ENCODE results near the gene FAM13C.

Gene FAM13C

DNA sequence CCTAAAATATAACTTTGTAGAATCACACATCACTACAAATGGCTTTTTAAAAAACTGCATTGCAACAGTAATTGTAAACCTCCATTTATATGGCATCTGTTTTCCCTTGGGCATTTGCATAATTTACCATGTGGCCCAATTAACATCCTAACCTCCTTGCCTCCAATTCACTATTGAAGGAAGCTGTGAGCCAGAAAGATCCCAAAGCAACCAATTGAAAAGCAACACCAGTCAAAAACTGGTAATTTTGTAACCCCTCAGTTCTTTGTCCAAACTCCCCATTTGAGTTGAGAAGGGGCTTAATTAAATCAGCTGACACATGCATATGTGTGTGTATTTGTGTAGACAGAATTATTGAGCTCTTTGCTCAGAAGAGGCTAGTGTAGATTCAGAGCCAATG lies 90.3 kb downstream of the FAM13C start:
- no peaks in the 10 kb centered on the region for H3F3A ChIP-seq (ENCODE audit: control insufficient read depth, insufficient read depth)
- H3K4me1 ChIP-seq (ENCODE audit: control insufficient read depth, low read length), result no peaks in the 10 kb centered on the region
- no peak overlapping the region for H3K4me3 ChIP-seq (ENCODE audit: low read length)
- no peak overlapping the region for H3K4me2 ChIP-seq (ENCODE audit: low read length)
- no peaks in the 10 kb centered on the region for H3K9me2 ChIP-seq (replicated peaks; ENCODE audit: control insufficient read depth, low read length)
- TF ChIP-seq EZH2phosphoT487 (IDR thresholded peaks at IDR 0.05; ENCODE audit: borderline replicate concordance, low read length), result no peak
- TF ChIP-seq, protein P1, sequence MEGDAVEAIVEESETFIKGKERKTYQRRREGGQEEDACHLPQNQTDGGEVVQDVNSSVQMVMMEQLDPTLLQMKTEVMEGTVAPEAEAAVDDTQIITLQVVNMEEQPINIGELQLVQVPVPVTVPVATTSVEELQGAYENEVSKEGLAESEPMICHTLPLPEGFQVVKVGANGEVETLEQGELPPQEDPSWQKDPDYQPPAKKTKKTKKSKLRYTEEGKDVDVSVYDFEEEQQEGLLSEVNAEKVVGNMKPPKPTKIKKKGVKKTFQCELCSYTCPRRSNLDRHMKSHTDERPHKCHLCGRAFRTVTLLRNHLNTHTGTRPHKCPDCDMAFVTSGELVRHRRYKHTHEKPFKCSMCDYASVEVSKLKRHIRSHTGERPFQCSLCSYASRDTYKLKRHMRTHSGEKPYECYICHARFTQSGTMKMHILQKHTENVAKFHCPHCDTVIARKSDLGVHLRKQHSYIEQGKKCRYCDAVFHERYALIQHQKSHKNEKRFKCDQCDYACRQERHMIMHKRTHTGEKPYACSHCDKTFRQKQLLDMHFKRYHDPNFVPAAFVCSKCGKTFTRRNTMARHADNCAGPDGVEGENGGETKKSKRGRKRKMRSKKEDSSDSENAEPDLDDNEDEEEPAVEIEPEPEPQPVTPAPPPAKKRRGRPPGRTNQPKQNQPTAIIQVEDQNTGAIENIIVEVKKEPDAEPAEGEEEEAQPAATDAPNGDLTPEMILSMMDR (IDR thresholded peaks at IDR 0.05; ENCODE audit: low read depth, low read length, poor library complexity, severe bottlenecking), result no peak
- no peaks in the 10 kb centered on the region for H3K36me3 ChIP-seq (ENCODE audit: control insufficient read depth, low read length)
- H3K79me2 ChIP-seq (ENCODE audit: control insufficient read depth, low read length), result no peaks in the 10 kb centered on the region
- no peak overlapping the region for H3K27ac ChIP-seq (ENCODE audit: low read depth, low read length)
- H4K20me1 ChIP-seq (ENCODE audit: control insufficient read depth, insufficient read depth, low read depth, low read length), result no peaks in the 10 kb centered on the region
- no peaks in the 10 kb centered on the region for H3K9me3 ChIP-seq (ENCODE audit: control insufficient read depth, insufficient read depth, low read length)
- H3K27me3 ChIP-seq (ENCODE audit: control insufficient read depth, low read length), result peaks cover 7% of the 10 kb centered on the region

DNA sequence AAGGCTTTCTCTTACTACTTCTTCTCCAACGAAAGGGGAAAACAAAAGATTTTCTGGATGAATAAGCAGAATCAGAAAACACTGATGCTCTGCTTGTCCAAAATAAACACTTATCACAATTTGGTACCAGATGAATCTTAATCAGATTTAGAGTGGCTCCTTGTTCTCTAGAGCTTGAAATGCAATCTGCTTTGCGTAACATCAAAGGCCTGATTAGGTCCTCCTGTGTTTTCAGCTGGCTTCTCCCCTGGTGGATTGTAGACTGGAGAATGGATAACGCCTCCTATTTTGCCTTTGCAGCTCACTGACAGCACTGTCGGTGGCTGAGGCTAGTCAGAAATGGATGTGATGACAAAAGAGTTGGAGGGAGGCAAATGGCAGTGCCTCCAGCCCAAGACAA lies 91.2 kb downstream of the FAM13C start:
- Histone ChIP-seq H4K20me1 (ENCODE audit: control insufficient read depth, insufficient read depth, low read depth, low read length) (no peaks in the 10 kb centered on the region), H3K4me2 (ENCODE audit: low read length) (no peak overlapping the region), H3K27me3 (ENCODE audit: control insufficient read depth, low read length) (peaks cover 7% of the 10 kb centered on the region), H3K9me2 (replicated peaks; ENCODE audit: control insufficient read depth, low read length) (no peaks in the 10 kb centered on the region), H3K9me3 (ENCODE audit: control insufficient read depth, insufficient read depth, low read length) (no peaks in the 10 kb centered on the region), H3F3A (ENCODE audit: control insufficient read depth, insufficient read depth) (no peaks in the 10 kb centered on the region), H3K4me1 (ENCODE audit: control insufficient read depth, low read length) (no peaks in the 10 kb centered on the region), H3K27ac (ENCODE audit: low read depth, low read length) (no peak overlapping the region), H3K79me2 (ENCODE audit: control insufficient read depth, low read length) (no peaks in the 10 kb centered on the region), H3K36me3 (ENCODE audit: control insufficient read depth, low read length) (no peaks in the 10 kb centered on the region), H3K4me3 (ENCODE audit: low read length) (no peak overlapping the region)
- no peak for TF ChIP-seq EZH2phosphoT487 (IDR thresholded peaks at IDR 0.05; ENCODE audit: borderline replicate concordance, low read length)
- TF ChIP-seq, protein P1 (IDR thresholded peaks at IDR 0.05; ENCODE audit: low read depth, low read length, poor library complexity, severe bottlenecking), result no peak

DNA sequence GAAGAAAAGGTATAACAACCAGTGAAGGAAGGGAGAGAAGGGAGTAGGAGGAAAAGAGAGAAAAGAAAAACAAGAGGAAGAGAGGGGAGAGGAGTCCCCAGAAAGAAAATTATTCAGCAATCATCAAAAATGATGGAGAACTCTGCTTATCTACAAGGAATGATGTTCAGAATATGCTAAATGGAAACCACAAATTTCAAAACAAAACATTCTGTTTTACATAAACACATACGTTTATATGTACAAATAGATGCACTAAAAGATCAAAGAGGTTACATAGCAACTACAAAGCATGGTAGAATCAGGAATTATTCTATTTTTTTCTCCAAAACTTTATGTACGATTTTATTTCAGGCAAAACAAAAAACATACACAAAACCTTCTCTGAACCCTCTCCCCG lies 91.9 kb downstream of the FAM13C start:
- H3K36me3 ChIP-seq (ENCODE audit: control insufficient read depth, low read length), result no peaks in the 10 kb centered on the region
- H3K4me1 ChIP-seq (ENCODE audit: control insufficient read depth, low read length), result no peaks in the 10 kb centered on the region
- no peak overlapping the region for H3K27ac ChIP-seq (ENCODE audit: low read depth, low read length)
- no peak overlapping the region for H3K4me2 ChIP-seq (ENCODE audit: low read length)
- no peaks in the 10 kb centered on the region for H3K9me3 ChIP-seq (ENCODE audit: control insufficient read depth, insufficient read depth, low read length)
- no peaks in the 10 kb centered on the region for H4K20me1 ChIP-seq (ENCODE audit: control insufficient read depth, insufficient read depth, low read depth, low read length)
- H3K79me2 ChIP-seq (ENCODE audit: control insufficient read depth, low read length), result no peaks in the 10 kb centered on the region
- no peak overlapping the region for H3K4me3 ChIP-seq (ENCODE audit: low read length)
- no peak for TF ChIP-seq EZH2phosphoT487 (IDR thresholded peaks at IDR 0.05; ENCODE audit: borderline replicate concordance, low read length)
- TF ChIP-seq, protein P1 (IDR thresholded peaks at IDR 0.05; ENCODE audit: low read depth, low read length, poor library complexity, severe bottlenecking), result no peak
- peaks cover 7% of the 10 kb centered on the region for H3K27me3 ChIP-seq (ENCODE audit: control insufficient read depth, low read length)
- no peaks in the 10 kb centered on the region for H3K9me2 ChIP-seq (replicated peaks; ENCODE audit: control insufficient read depth, low read length)
- H3F3A ChIP-seq (ENCODE audit: control insufficient read depth, insufficient read depth), result no peaks in the 10 kb centered on the region

DNA sequence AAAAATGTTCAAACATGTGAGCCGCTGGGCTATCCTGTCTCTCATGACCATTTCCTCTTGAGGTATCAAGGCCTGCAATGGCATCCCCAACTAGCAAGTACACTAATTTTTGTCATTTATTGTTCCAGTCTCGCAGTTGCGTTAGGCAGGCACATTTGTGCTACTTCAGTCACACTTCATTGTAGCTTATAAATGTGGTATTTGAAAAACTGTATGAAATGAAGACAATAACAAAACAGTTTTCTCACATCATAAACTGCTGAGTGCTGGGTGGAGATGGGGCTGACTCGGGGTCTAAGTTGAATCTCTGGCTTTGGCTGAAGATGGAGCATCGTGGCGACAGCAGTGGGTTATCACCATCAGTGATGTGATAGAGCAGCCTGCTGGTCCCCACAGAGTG lies 92.7 kb downstream of the FAM13C start:
- Histone ChIP-seq H3K4me2 (ENCODE audit: low read length) (no peak overlapping the region), H3K27me3 (ENCODE audit: control insufficient read depth, low read length) (peaks cover 7% of the 10 kb centered on the region), H3K9me3 (ENCODE audit: control insufficient read depth, insufficient read depth, low read length) (no peaks in the 10 kb centered on the region), H3K9me2 (replicated peaks; ENCODE audit: control insufficient read depth, low read length) (no peaks in the 10 kb centered on the region), H3F3A (ENCODE audit: control insufficient read depth, insufficient read depth) (no peaks in the 10 kb centered on the region), H3K4me3 (ENCODE audit: low read length) (no peak overlapping the region), H3K36me3 (ENCODE audit: control insufficient read depth, low read length) (no peaks in the 10 kb centered on the region), H3K79me2 (ENCODE audit: control insufficient read depth, low read length) (no peaks in the 10 kb centered on the region), H3K4me1 (ENCODE audit: control insufficient read depth, low read length) (no peaks in the 10 kb centered on the region), H4K20me1 (ENCODE audit: control insufficient read depth, insufficient read depth, low read depth, low read length) (no peaks in the 10 kb centered on the region), H3K27ac (ENCODE audit: low read depth, low read length) (no peak overlapping the region)
- TF ChIP-seq, protein P1 (IDR thresholded peaks at IDR 0.05; ENCODE audit: low read depth, low read length, poor library complexity, severe bottlenecking), result no peak
- no peak for TF ChIP-seq EZH2phosphoT487 (IDR thresholded peaks at IDR 0.05; ENCODE audit: borderline replicate concordance, low read length)

Data from DOHH2 (cell line).